KMS-11 (cell line): Measurements from ENCODE around the gene BMPR1A.

Experiments used
- H2AFZ ChIP-seq: fragments of 200-600 bp; sonication (generic); 2 replicates; pipeline ENCODE4 v1.6.1; 2016; ENCODE audit warnings: antibody characterized with exemption, mixed run types, low read depth
- H3K27ac ChIP-seq: fragments of 200-600 bp; sonication (generic); 2 replicates; pipeline ENCODE4 v1.6.1; 2016; ENCODE audit warnings: mild to moderate bottlenecking, mixed run types
- H3K27me3 ChIP-seq: fragments of 200-600 bp; sonication (generic); 2 replicates; pipeline ENCODE4 v1.6.1; 2017; ENCODE audit warnings: mild to moderate bottlenecking, low read depth, mixed run types, moderate library complexity; ENCODE audit not compliant: insufficient read depth
- H3K36me3 ChIP-seq: fragments of 200-600 bp; sonication (generic); 2 replicates; pipeline ENCODE4 v1.6.1; 2017; ENCODE audit warnings: mild to moderate bottlenecking, mixed run types; ENCODE audit not compliant: insufficient read depth
- H3K4me1 ChIP-seq: fragments of 200-600 bp; sonication (generic); 2 replicates; pipeline ENCODE4 v1.6.1; 2016; ENCODE audit warnings: mild to moderate bottlenecking, low read depth, mixed run types; ENCODE audit not compliant: poor library complexity, severe bottlenecking
- H3K4me2 ChIP-seq: fragments of 200-600 bp; sonication (generic); 2 replicates; pipeline ENCODE4 v1.7.0; 2016; ENCODE audit warnings: mild to moderate bottlenecking, mixed run types
- H3K4me3 ChIP-seq: fragments of 200-600 bp; sonication (generic); IDR thresholded peaks from 2 replicates; pipeline ENCODE4 v1.6.1; 2017; ENCODE audit warnings: low read depth, low read length, mixed read lengths; ENCODE audit not compliant: insufficient read depth
- H3K79me2 ChIP-seq: fragments of 200-600 bp; sonication (generic); 2 replicates; pipeline ENCODE4 v1.6.1; 2016; ENCODE audit warnings: low read depth, mixed run types; ENCODE audit not compliant: insufficient read depth
- H3K9ac ChIP-seq: fragments of 200-600 bp; sonication (generic); 2 replicates; pipeline ENCODE4 v1.6.1; 2016; ENCODE audit warnings: mild to moderate bottlenecking, mixed run types
- H4K20me1 ChIP-seq: fragments of 200-600 bp; sonication (generic); 2 replicates; pipeline ENCODE4 v1.6.1; 2016; ENCODE audit warnings: mild to moderate bottlenecking, mixed run types; ENCODE audit not compliant: insufficient read depth
- CTCF ChIP-seq: fragments of 200-600 bp; sonication (generic); conservative IDR thresholded peaks from 2 replicates; pipeline ENCODE4 v1.6.1; 2017; ENCODE audit warnings: low read depth, mild to moderate bottlenecking, antibody characterized with exemption, low read length, moderate library complexity, mixed read lengths

Gene BMPR1A

GRCh38 chr10:86867149-86867548 is 110.7 kb downstream of the BMPR1A start:
- H3K4me3 ChIP-seq: no peak overlapping the region
- H3K36me3 ChIP-seq: no peaks in the 10 kb centered on the region
- no peak overlapping the region for H2AFZ ChIP-seq
- H3K79me2 ChIP-seq: no peaks in the 10 kb centered on the region
- no peak overlapping the region for H3K27ac ChIP-seq
- TF ChIP-seq CTCF: no peak
- H4K20me1 ChIP-seq: no peaks in the 10 kb centered on the region
- H3K4me2 ChIP-seq: no peak overlapping the region
- H3K27me3 ChIP-seq: no peaks in the 10 kb centered on the region
- no peak overlapping the region for H3K9ac ChIP-seq
- H3K4me1 ChIP-seq: no peaks in the 10 kb centered on the region

GRCh38 chr10:86868353-86868752 is 111.9 kb downstream of the BMPR1A start:
- Histone ChIP-seq H3K4me1 (no peaks in the 10 kb centered on the region), H3K4me2 (no peak overlapping the region), H3K9ac (no peak overlapping the region), H2AFZ (no peak overlapping the region), H3K4me3 (no peak overlapping the region), H3K36me3 (no peaks in the 10 kb centered on the region), H4K20me1 (no peaks in the 10 kb centered on the region), H3K27ac (no peak overlapping the region), H3K27me3 (no peaks in the 10 kb centered on the region), H3K79me2 (no peaks in the 10 kb centered on the region)
- no peak for TF ChIP-seq CTCF

DNA sequence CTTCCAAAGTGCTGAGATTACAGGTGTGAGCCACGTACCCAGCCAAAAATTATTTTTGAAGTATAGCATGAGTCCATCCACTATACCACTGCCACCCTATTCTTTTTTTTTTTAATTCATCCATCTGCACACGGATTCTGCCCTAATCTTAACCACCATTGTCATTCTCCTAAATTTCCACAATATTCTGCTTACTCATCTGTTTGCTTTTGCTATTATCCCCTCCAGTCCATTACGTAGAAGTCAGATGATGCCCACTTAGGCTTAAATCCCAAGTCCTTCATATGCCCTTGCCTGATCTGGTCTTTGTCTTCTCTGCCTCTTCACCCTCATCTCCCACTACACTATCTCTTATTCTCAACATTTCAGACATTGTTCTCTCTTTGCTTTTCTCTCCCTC is 114.3 kb downstream of the BMPR1A start:
- Histone ChIP-seq H3K27me3 (no peaks in the 10 kb centered on the region), H2AFZ (no peak overlapping the region), H3K36me3 (no peaks in the 10 kb centered on the region), H3K27ac (no peak overlapping the region), H3K4me2 (no peak overlapping the region), H3K79me2 (no peaks in the 10 kb centered on the region), H4K20me1 (no peaks in the 10 kb centered on the region), H3K4me1 (no peaks in the 10 kb centered on the region), H3K4me3 (no peak overlapping the region), H3K9ac (no peak overlapping the region)
- TF ChIP-seq CTCF: no peak

DNA sequence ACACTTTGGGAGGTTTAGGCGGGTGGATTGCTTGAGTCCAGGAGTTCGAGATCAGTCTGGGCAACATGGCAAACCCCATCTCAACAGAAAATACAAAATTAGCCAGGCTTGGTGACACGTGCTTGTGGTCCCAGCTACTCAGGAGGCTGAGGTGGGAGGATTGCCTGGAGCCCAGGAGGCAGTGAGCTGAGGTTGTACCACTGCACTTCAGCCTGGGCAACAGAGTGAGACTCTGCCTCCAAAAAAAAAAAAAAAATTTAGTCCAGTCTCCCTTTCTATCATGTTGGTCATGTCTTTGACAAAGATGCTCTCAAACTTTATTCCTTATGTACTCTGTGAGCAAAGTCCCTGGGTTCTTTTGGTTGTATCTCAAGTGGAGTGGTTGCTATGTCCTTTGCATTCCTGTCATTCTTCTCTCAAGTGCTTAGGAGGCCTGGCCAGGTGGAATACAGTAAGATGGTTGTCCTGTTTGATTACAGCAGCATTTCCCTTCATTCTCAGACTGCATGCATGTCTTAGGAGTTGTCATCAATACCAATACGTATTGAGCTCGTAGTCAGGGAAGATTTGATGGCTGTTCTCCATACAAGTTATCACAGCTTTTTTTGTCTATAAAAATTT is 115.3 kb downstream of the BMPR1A start:
- H3K27ac ChIP-seq: no peak overlapping the region
- H3K27me3 ChIP-seq: no peaks in the 10 kb centered on the region
- H3K9ac ChIP-seq: no peak overlapping the region
- H2AFZ ChIP-seq: no peak overlapping the region
- H3K4me2 ChIP-seq: no peak overlapping the region
- H3K36me3 ChIP-seq: no peaks in the 10 kb centered on the region
- H3K4me1 ChIP-seq: no peaks in the 10 kb centered on the region
- H4K20me1 ChIP-seq: no peaks in the 10 kb centered on the region
- no peaks in the 10 kb centered on the region for H3K79me2 ChIP-seq
- no peak overlapping the region for H3K4me3 ChIP-seq
- no peak for TF ChIP-seq CTCF
